H9 (cell line): ENCODE results near the gene CRP. TPM values are rescaled to one million over a fixed set of nuclear protein-coding genes. Genes with fewer than 3 reads are reported as not detected.

Source experiments
- DNase-seq: peaks from one replicate; pipeline ENCODE4 v3.0.0-alpha.2; 2017
- H2AFZ ChIP-seq: one replicate; pipeline ENCODE4 v1.6.1; 2013; ENCODE audit warnings: mild to moderate bottlenecking, low read length, control low read depth, moderate library complexity
- H2AK5ac ChIP-seq: 2 replicates; pipeline ENCODE4 v1.6.1; 2013; ENCODE audit warnings: low read length, control low read depth, mixed read lengths; ENCODE audit not compliant: insufficient read length
- H2BK120ac ChIP-seq: one replicate; pipeline ENCODE4 v1.6.1; 2013; ENCODE audit warnings: low read depth, mild to moderate bottlenecking, low read length, control low read depth, inconsistent platforms; ENCODE audit not compliant: poor library complexity, severe bottlenecking
- H2BK12ac ChIP-seq: 2 replicates; pipeline ENCODE4 v1.6.1; 2013; ENCODE audit warnings: low read length, control low read depth, mixed read lengths, low read depth; ENCODE audit not compliant: insufficient read length
- H2BK15ac ChIP-seq: 2 replicates; pipeline ENCODE4 v1.6.1; 2013; ENCODE audit warnings: low read depth, low read length, control low read depth
- H2BK20ac ChIP-seq: one replicate; pipeline ENCODE4 v1.6.1; 2013; ENCODE audit warnings: low read depth, mild to moderate bottlenecking, low read length, control low read depth, inconsistent platforms; ENCODE audit not compliant: poor library complexity, severe bottlenecking
- H2BK5ac ChIP-seq: 2 replicates; pipeline ENCODE4 v1.6.1; 2013; ENCODE audit warnings: low read length, control low read depth, mixed read lengths; ENCODE audit not compliant: insufficient read length
- H3K14ac ChIP-seq: 2 replicates; pipeline ENCODE4 v1.6.1; 2013; ENCODE audit warnings: low read length, control low read depth; ENCODE audit not compliant: insufficient read depth
- H3K18ac ChIP-seq: 2 replicates; pipeline ENCODE4 v1.6.1; 2013; ENCODE audit warnings: low read depth, mild to moderate bottlenecking, mixed read lengths, low read length, control low read depth; ENCODE audit not compliant: insufficient read length
- H3K23ac ChIP-seq: 2 replicates; pipeline ENCODE4 v1.6.1; 2013; ENCODE audit warnings: low read length, control low read depth, mixed read lengths, low read depth; ENCODE audit not compliant: insufficient read length
- H3K23me2 ChIP-seq: 2 replicates; pipeline ENCODE4 v1.6.1; 2013; ENCODE audit warnings: low read depth, mild to moderate bottlenecking, mixed read lengths, low read length, control low read depth; ENCODE audit not compliant: insufficient read length, poor library complexity, severe bottlenecking
- H3K27ac ChIP-seq: 2 replicates; pipeline ENCODE4 v1.5.1; 2013; ENCODE audit warnings: low read length, control low read depth, mixed read lengths, low read depth; ENCODE audit not compliant: insufficient read length
- H3K27me3 ChIP-seq: 2 replicates; pipeline ENCODE4 v1.6.1; 2013; ENCODE audit warnings: low read length, control low read depth, inconsistent platforms; ENCODE audit not compliant: insufficient read depth
- H3K4ac ChIP-seq: 2 replicates; pipeline ENCODE4 v1.6.1; 2013; ENCODE audit warnings: low read depth, mild to moderate bottlenecking, control low read depth, inconsistent platforms, low read length, moderate library complexity
- H3K4me1 ChIP-seq: 2 replicates; pipeline ENCODE4 v1.6.1; 2013; ENCODE audit warnings: low read length, control low read depth, inconsistent platforms; ENCODE audit not compliant: insufficient read depth
- H3K4me2 ChIP-seq: 2 replicates; pipeline ENCODE4 v1.6.1; 2013; ENCODE audit warnings: low read length, control low read depth, mixed read lengths; ENCODE audit not compliant: insufficient read length, insufficient read depth
- H3K56ac ChIP-seq: 2 replicates; pipeline ENCODE4 v1.6.1; 2013; ENCODE audit warnings: low read depth, mild to moderate bottlenecking, mixed read lengths, low read length, control low read depth; ENCODE audit not compliant: insufficient read length
- H3K79me1 ChIP-seq: 2 replicates; pipeline ENCODE4 v1.6.1; 2013; ENCODE audit warnings: low read depth, mild to moderate bottlenecking, moderate library complexity, low read length, control low read depth, inconsistent platforms; ENCODE audit not compliant: insufficient read depth, poor library complexity, severe bottlenecking
- H3K79me2 ChIP-seq: 2 replicates; pipeline ENCODE4 v1.6.1; 2013; ENCODE audit warnings: low read length, control low read depth, inconsistent platforms; ENCODE audit not compliant: insufficient read depth
- H3K9ac ChIP-seq: 2 replicates; pipeline ENCODE4 v1.6.1; 2013; ENCODE audit warnings: low read length, control low read depth, mixed read lengths; ENCODE audit not compliant: insufficient read length; ENCODE audit errors: extremely low read depth
- H3K9me3 ChIP-seq: one replicate; pipeline ENCODE4 v1.6.1; 2013; ENCODE audit warnings: low read depth, low read length, inconsistent platforms; ENCODE audit not compliant: control insufficient read depth
- H3T11ph ChIP-seq: one replicate; pipeline ENCODE4 v1.6.1; 2013; ENCODE audit warnings: mild to moderate bottlenecking, low read length, control low read depth, inconsistent platforms
- H4K20me1 ChIP-seq: one replicate; pipeline ENCODE4 v1.6.1; 2013; ENCODE audit not compliant: control insufficient read depth, insufficient read length, insufficient read depth
- H4K5ac ChIP-seq: 2 replicates; pipeline ENCODE4 v1.6.1; 2013; ENCODE audit warnings: low read depth, mild to moderate bottlenecking, mixed read lengths, low read length, control low read depth; ENCODE audit not compliant: insufficient read length
- H4K8ac ChIP-seq: replicated peaks from 2 replicates; pipeline ENCODE4 v1.6.1; 2013; ENCODE audit warnings: low read length, control low read depth, mixed read lengths, low read depth; ENCODE audit not compliant: insufficient read length
- H4K91ac ChIP-seq: 2 replicates; pipeline ENCODE4 v1.6.1; 2013; ENCODE audit warnings: low read depth, mild to moderate bottlenecking, moderate library complexity, mixed read lengths, low read length, control low read depth; ENCODE audit not compliant: insufficient read length
- H3K27ac Mint-ChIP-seq, 3 experiments: 2 replicates in 2 of 3; 3 replicates in 1 of 3; pipeline ENCODE4 v1.8.0; 2020 to 2021; ENCODE audit warnings: mixed read lengths in 3 of 3, mild to moderate bottlenecking in 1 of 3, moderate library complexity in 1 of 3
- H3K27me3 Mint-ChIP-seq: 2 replicates; pipeline ENCODE4 v1.8.0; 2021; ENCODE audit warnings: low read depth, mild to moderate bottlenecking, moderate library complexity, mixed read lengths
- H3K36me3 Mint-ChIP-seq, 3 experiments: 2 replicates in 2 of 3; 3 replicates in 1 of 3; pipeline ENCODE4 v1.8.0; 2020 to 2021; ENCODE audit warnings: low read depth in 3 of 3, mixed read lengths in 3 of 3; ENCODE audit not compliant: insufficient read depth in 1 of 3
- H3K4me1 Mint-ChIP-seq, 2 experiments: 2 replicates each; pipeline ENCODE4 v1.8.0; 2020; ENCODE audit warnings: mixed read lengths in 2 of 2
- H3K4me3 Mint-ChIP-seq, 2 experiments: 2 replicates in 1 of 2; 3 replicates in 1 of 2; pipeline ENCODE4 v1.8.0; 2020 to 2021; ENCODE audit warnings: mild to moderate bottlenecking in 2 of 2, mixed read lengths in 2 of 2, moderate library complexity in 1 of 2
- H3K9me3 Mint-ChIP-seq, 2 experiments: 2 replicates in 1 of 2; 3 replicates in 1 of 2; pipeline ENCODE4 v1.8.0; 2020; ENCODE audit warnings: mild to moderate bottlenecking in 2 of 2, mixed read lengths in 2 of 2, moderate library complexity in 1 of 2
- CTCF ChIP-seq: fragments of 200-600 bp; sonication (generic); conservative IDR thresholded peaks from 3 replicates; pipeline ENCODE4 v1.8.0; 2021; ENCODE audit warnings: antibody characterized with exemption, mild to moderate bottlenecking
- WGBS: extraction: QIAGEN DNeasy Blood & Tissue Kit; methylation state at CpG from one replicate; pipeline ENCODE4 v1.1.7; 2013; ENCODE audit warnings: missing lambda C conversion rate, low lambda C conversion rate, mixed read lengths; ENCODE audit not compliant: insufficient read length; ENCODE audit errors: extremely low coverage; 5-methylcytosine and 5-hydroxymethylcytosine counted together
- total RNA-seq: library from RNA; stranded (reverse); gene quantifications from 2 replicates; pipeline ENCODE4 v1.2.1, GENCODE V29; 2021

CRP gene
- total RNA-seq, 1 experiment from 2014 or later = not detected

GRCh38 chr1:159705251-159705903 is 9.0 kb downstream of the CRP start:
- Histone ChIP-seq H2BK15ac (no peak overlapping the region), H3K4me2 (no peak overlapping the region), H3K4me1 (no peaks in the 10 kb centered on the region), H3K18ac (no peak overlapping the region), H3T11ph (no peak overlapping the region), H2BK20ac (no peak overlapping the region), H3K9me3 (no peaks in the 10 kb centered on the region), H3K27ac (no peak overlapping the region), H2BK12ac (no peak overlapping the region), H3K9ac (no peak overlapping the region), H4K8ac (no peak overlapping the region), H2BK5ac (no peak overlapping the region), H3K79me1 (no peaks in the 10 kb centered on the region), H3K23ac (no peak overlapping the region), H4K20me1 (no peaks in the 10 kb centered on the region), H2AFZ (no peak overlapping the region), H4K91ac (no peak overlapping the region), H3K79me2 (no peaks in the 10 kb centered on the region), H2BK120ac (no peak overlapping the region), H3K14ac (no peak overlapping the region), H3K4ac (no peak overlapping the region), H2AK5ac (no peak overlapping the region), H3K27me3 (no peaks in the 10 kb centered on the region), H3K23me2 (no peaks in the 10 kb centered on the region), H3K56ac (no peak overlapping the region), H4K5ac (no peak overlapping the region)
- Mint-ChIP-seq H3K4me3 (no peak overlapping the region), H3K27ac (no peak overlapping the region), H3K27me3 (peaks cover 2% of the 10 kb centered on the region; the same call in 1 of the 2 replicates), H3K36me3 (no peaks in the 10 kb centered on the region; a peak in 1 of 7 replicates), H3K9me3 (peaks cover 0 to 3% of the 10 kb centered on the region in 2 experiments; a peak in 1 of 5 replicates), H3K4me1 (no peaks in the 10 kb centered on the region)
- WGBS = no CpG with 5 or more reads among the region's 7 CpGs
- DNase-seq = no peak
- no peak for TF ChIP-seq CTCF
